Measurements from ENCODE around the gene KCNB1.

DNA sequence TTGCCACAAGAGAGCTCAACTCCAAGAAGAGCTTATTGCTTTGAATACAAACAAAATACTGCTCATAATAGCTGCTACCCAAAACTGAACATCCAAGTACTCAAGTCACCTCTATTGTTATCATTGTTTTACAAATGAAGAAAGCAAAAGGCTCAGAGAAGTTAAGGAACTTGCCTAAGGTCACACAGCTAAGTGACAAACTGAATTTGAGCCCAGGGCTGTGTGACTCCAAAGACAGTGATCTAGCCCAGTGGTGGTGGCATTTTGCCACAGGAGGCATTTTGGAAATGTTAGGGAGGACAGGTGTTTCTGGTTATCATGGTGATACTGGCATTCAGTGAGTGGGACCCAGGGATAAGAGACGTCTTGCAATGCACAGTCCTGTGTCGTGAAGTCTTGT lies 79.5 kb downstream of the KCNB1 start:
- TF ChIP-seq POLR2AphosphoS5 (IDR thresholded peaks at IDR 0.05), result no peak
- no peak for TF ChIP-seq EP300 (IDR thresholded peaks at IDR 0.05)
- TF ChIP-seq, protein P1, sequence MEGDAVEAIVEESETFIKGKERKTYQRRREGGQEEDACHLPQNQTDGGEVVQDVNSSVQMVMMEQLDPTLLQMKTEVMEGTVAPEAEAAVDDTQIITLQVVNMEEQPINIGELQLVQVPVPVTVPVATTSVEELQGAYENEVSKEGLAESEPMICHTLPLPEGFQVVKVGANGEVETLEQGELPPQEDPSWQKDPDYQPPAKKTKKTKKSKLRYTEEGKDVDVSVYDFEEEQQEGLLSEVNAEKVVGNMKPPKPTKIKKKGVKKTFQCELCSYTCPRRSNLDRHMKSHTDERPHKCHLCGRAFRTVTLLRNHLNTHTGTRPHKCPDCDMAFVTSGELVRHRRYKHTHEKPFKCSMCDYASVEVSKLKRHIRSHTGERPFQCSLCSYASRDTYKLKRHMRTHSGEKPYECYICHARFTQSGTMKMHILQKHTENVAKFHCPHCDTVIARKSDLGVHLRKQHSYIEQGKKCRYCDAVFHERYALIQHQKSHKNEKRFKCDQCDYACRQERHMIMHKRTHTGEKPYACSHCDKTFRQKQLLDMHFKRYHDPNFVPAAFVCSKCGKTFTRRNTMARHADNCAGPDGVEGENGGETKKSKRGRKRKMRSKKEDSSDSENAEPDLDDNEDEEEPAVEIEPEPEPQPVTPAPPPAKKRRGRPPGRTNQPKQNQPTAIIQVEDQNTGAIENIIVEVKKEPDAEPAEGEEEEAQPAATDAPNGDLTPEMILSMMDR (IDR thresholded peaks at IDR 0.05), result no peak
- no peak for TF ChIP-seq POLR2A (IDR thresholded peaks at IDR 0.05)

All from upper lobe of left lung (tissue), 4 donors.